Peyer's patch (tissue), 4 donors: ENCODE results near the gene SLC49A3.

ENCODE experiments used
- CTCF ChIP-seq, 6 experiments: fragments of 450-650 bp in 4 of 6; fragments of 200-600 bp in 2 of 6; sonication (generic) in 1 of 6; IDR thresholded peaks; one replicate each; pipeline ENCODE4 v1.5.1; 2017 to 2019; ENCODE audit warnings: antibody characterized with exemption in 6 of 6, mild to moderate bottlenecking in 3 of 6, moderate library complexity in 1 of 6
- POLR2A ChIP-seq, 2 donors: fragments of 450-650 bp; IDR thresholded peaks; one replicate each; pipeline ENCODE4 v1.5.1; 2017; ENCODE audit warnings: antibody characterized with exemption in 2 of 2, mild to moderate bottlenecking in 2 of 2, moderate library complexity in 2 of 2

GRCh38 chr4:666822-667544 lies 22.0 kb downstream of the SLC49A3 start:
- TF ChIP-seq CTCF (IDR thresholded peaks at IDR 0.05) (no peak), POLR2A (IDR thresholded peaks at IDR 0.05) (no peak)
